ENCODE results near the gene SPATA46.

DNA sequence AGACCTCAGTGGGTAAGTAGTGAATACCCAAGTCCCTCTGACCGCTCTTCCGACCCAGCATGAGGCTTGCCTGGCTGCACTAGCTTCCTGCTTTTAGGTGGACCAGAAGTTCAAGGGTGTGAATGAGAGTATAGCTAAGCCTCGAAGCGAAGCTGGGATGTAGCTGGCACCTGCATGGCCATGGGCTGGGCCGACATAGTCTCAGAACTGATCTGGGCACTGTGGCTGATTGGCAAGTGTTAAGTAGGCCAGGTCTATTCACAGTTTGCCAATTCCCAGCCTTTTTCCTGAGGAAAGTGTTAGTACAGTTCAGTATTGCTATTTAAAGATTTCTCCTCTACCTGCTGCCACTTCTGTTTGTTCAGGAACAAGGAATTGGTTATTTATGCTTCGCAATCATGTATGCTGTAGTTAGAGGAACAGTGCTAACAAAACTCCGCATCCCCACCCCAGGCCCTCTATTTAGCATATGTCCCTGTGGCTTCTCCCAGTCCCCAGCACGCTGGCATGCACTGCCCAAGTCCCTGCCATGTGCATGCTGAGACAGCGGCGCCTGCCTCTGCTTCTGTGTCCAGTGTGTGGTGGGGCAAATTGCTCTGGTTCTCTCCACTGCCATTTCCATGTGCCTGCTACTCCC lies 16.3 kb downstream of the SPATA46 start:
- TF ChIP-seq, protein P1, sequence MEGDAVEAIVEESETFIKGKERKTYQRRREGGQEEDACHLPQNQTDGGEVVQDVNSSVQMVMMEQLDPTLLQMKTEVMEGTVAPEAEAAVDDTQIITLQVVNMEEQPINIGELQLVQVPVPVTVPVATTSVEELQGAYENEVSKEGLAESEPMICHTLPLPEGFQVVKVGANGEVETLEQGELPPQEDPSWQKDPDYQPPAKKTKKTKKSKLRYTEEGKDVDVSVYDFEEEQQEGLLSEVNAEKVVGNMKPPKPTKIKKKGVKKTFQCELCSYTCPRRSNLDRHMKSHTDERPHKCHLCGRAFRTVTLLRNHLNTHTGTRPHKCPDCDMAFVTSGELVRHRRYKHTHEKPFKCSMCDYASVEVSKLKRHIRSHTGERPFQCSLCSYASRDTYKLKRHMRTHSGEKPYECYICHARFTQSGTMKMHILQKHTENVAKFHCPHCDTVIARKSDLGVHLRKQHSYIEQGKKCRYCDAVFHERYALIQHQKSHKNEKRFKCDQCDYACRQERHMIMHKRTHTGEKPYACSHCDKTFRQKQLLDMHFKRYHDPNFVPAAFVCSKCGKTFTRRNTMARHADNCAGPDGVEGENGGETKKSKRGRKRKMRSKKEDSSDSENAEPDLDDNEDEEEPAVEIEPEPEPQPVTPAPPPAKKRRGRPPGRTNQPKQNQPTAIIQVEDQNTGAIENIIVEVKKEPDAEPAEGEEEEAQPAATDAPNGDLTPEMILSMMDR (IDR thresholded peaks at IDR 0.05): no peak
- TF ChIP-seq POLR2A (IDR thresholded peaks at IDR 0.05) (no peak), POLR2AphosphoS5 (IDR thresholded peaks at IDR 0.05) (no peak)

Measured in prostate gland (tissue), 2 donors.